ENCODE data around the gene KRT39. TPM values are rescaled to one million over a fixed set of nuclear protein-coding genes. Genes with fewer than 3 reads are reported as not detected.

The KRT39 gene
- total RNA-seq, 1 experiment from 2014 or later: not detected

- intact Hi-C loops (cut with micrococcal nuclease; ENCODE audit: unreplicated experiment): no loop called here
- CTCF ChIA-PET: no interaction called here
Measured at GRCh38 chr17:40992666-40993065, 25.9 kb upstream of the KRT39 start.

GRCh38 chr17:40986920-40987319 lies 20.2 kb upstream of the KRT39 start:
- Histone ChIP-seq H3K4me1 (ENCODE audit: insufficient read depth, low read length, poor library complexity, severe bottlenecking) (peaks cover 7% of the 10 kb centered on the region), H3K27me3 (replicated peaks; ENCODE audit: insufficient read depth, low read depth, low read length, poor library complexity) (no peaks in the 10 kb centered on the region), H3K9me3 (ENCODE audit: low read depth, low read length, poor library complexity, severe bottlenecking) (no peaks in the 10 kb centered on the region), H3K27ac (ENCODE audit: low read depth, low read length, poor library complexity, severe bottlenecking) (no peak overlapping the region), H3K4me3 (ENCODE audit: low read depth, low read length, poor library complexity, severe bottlenecking) (no peak overlapping the region), H3K36me3 (ENCODE audit: insufficient read depth, low read length, poor library complexity, severe bottlenecking) (no peaks in the 10 kb centered on the region)
- BruUV-seq (replicated peaks): no TSS peak
- ChIA-PET CTCF (interaction anchor here (0.6 kb wide), 2 partner anchors 12 to 661 kb away, joined by 3 to 11 read pairs; no protein-coding TSS in a partner anchor), POLR2A (ENCODE audit: low non-redundant PET) (no interaction called here)
- intact Hi-C loops (cut with micrococcal nuclease; ENCODE audit: unreplicated experiment): no loop called here
- TF ChIP-seq CTCF (conservative IDR thresholded peaks at IDR 0.05; ENCODE audit: low read depth, low read length) (no peak), EZH2 (IDR thresholded peaks at IDR 0.05; ENCODE audit: borderline replicate concordance, low read depth, low read length, poor library complexity, severe bottlenecking) (no peak)
- DNase-seq (ENCODE audit: low spot score): peak; percentile 43

More at GRCh38 chr17:40992666-40993065, 25.9 kb upstream of the KRT39 start:
- no peaks in the 10 kb centered on the region for H3K9me3 ChIP-seq (ENCODE audit: low read depth, low read length, poor library complexity, severe bottlenecking)
- BruUV-seq (replicated peaks): no TSS peak
- no peaks in the 10 kb centered on the region for H3K36me3 ChIP-seq (ENCODE audit: insufficient read depth, low read length, poor library complexity, severe bottlenecking)
- H3K27me3 ChIP-seq (replicated peaks; ENCODE audit: insufficient read depth, low read depth, low read length, poor library complexity): no peaks in the 10 kb centered on the region
- TF ChIP-seq EZH2 (IDR thresholded peaks at IDR 0.05; ENCODE audit: borderline replicate concordance, low read depth, low read length, poor library complexity, severe bottlenecking) (no peak), CTCF (conservative IDR thresholded peaks at IDR 0.05; ENCODE audit: low read depth, low read length) (no peak)
- no peak overlapping the region for H3K4me3 ChIP-seq (ENCODE audit: low read depth, low read length, poor library complexity, severe bottlenecking)
- H3K27ac ChIP-seq (ENCODE audit: low read depth, low read length, poor library complexity, severe bottlenecking): no peak overlapping the region
- POLR2A ChIA-PET (ENCODE audit: low non-redundant PET): no interaction called here
- no peak for DNase-seq (ENCODE audit: low spot score)
- H3K4me1 ChIP-seq (ENCODE audit: insufficient read depth, low read length, poor library complexity, severe bottlenecking): peaks cover 4% of the 10 kb centered on the region

DNA sequence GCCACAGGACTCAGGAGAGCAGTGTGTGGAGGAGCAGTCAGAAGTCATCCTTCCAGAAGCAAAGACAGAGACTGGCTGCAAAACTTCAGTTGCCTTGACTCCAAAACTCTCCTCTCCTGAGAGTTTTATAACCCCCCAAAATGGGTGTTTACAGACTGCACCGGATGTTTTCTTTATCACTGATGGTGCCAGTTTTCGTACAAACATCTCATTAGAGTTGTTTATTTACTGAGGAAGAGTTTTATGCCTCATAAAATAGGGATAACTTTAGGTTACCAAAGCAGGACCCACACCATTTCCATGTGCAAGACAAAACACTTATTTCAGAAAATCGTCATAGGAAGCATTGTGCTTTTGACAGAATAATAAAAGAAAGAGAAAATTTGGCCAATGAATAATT lies 17.5 kb upstream of the KRT39 start, which contains the start of gene KRT40:
Gene KRT40 (minus strand): TSS at position 101 of the 400 bp plus-strand sequence. CDS start 53 bp downstream, at position 48.
- no peaks in the 10 kb centered on the region for H3K36me3 ChIP-seq (ENCODE audit: insufficient read depth, low read length, poor library complexity, severe bottlenecking)
- H3K4me1 ChIP-seq (ENCODE audit: insufficient read depth, low read length, poor library complexity, severe bottlenecking): peaks cover 7% of the 10 kb centered on the region
- intact Hi-C loops (cut with micrococcal nuclease; ENCODE audit: unreplicated experiment): no loop called here
- POLR2A ChIA-PET (ENCODE audit: low non-redundant PET): no interaction called here
- TF ChIP-seq EZH2 (IDR thresholded peaks at IDR 0.05; ENCODE audit: borderline replicate concordance, low read depth, low read length, poor library complexity, severe bottlenecking): no peak
- no peak for TF ChIP-seq CTCF (conservative IDR thresholded peaks at IDR 0.05; ENCODE audit: low read depth, low read length)
- no peak within 1 kb of the TSS for H3K27ac ChIP-seq (ENCODE audit: low read depth, low read length, poor library complexity, severe bottlenecking)
- CTCF ChIA-PET: no interaction called here
- no TSS peak for BruUV-seq (replicated peaks)
- DNase-seq (ENCODE audit: low spot score): no peak
- no peaks in the 10 kb centered on the region for H3K9me3 ChIP-seq (ENCODE audit: low read depth, low read length, poor library complexity, severe bottlenecking)
- H3K27me3 ChIP-seq (replicated peaks; ENCODE audit: insufficient read depth, low read depth, low read length, poor library complexity): no peaks in the 10 kb centered on the region
- no peak within 1 kb of the TSS for H3K4me3 ChIP-seq (ENCODE audit: low read depth, low read length, poor library complexity, severe bottlenecking)

All from A673 (cell line).